Measurements from ENCODE around the gene ADPRH. TPM values are rescaled to one million over a fixed set of nuclear protein-coding genes. Genes with fewer than 3 reads are reported as not detected.

The ADPRH gene
- total RNA-seq, 2 donors from 2014 or later: 3.0 to 6.5 TPM

- Histone ChIP-seq H3K36me3 (replicated peaks in 1 of 2; ENCODE audit: insufficient read depth in 1 of 2, low read depth in 2 of 2) (no peaks in the 10 kb centered on the region), H3K9me3 (no peaks in the 10 kb centered on the region), H3K4me3 (no peak overlapping the region), H3K27ac (no peak overlapping the region), H3K27me3 (no peaks in the 10 kb centered on the region), H3K4me1 (no peaks in the 10 kb centered on the region)
- intact Hi-C loops (cut with DNase I): no loop called here
- ATAC-seq (no peak), DNase-seq (no peak)
- TF ChIP-seq CTCF (IDR thresholded peaks at IDR 0.05) (no peak), POLR2A (IDR thresholded peaks at IDR 0.05) (no peak)
- WGBS, 2 donors: 75 to 88% methylated on average over 8 of the region's 8 CpGs
Measured at GRCh38 chr3:119625451-119626153, 46.3 kb downstream of the ADPRH start.

GRCh38 chr3:119626196-119626595 lies 46.9 kb downstream of the ADPRH start:
- WGBS, 2 donors: 78 to 82% methylated on average over 1 of the region's 1 CpG

GRCh38 chr3:119627461-119627860 lies 48.2 kb downstream of the ADPRH start:
- H3K4me1 ChIP-seq: peaks cover 3% of the 10 kb centered on the region
- ATAC-seq (no peak), DNase-seq (peak in 1 of 4 donors; percentile 31)
- TF ChIP-seq POLR2A (IDR thresholded peaks at IDR 0.05) (no peak), CTCF (IDR thresholded peaks at IDR 0.05) (no peak)
- intact Hi-C loops (cut with DNase I): no loop called here
- WGBS, 2 donors: 65 to 77% methylated on average over 8 of the region's 8 CpGs
- H3K27ac ChIP-seq: no peak overlapping the region
- no peaks in the 10 kb centered on the region for H3K36me3 ChIP-seq (replicated peaks in 1 of 2; ENCODE audit: insufficient read depth in 1 of 2, low read depth in 2 of 2)
- no peaks in the 10 kb centered on the region for H3K9me3 ChIP-seq
- H3K4me3 ChIP-seq: no peak overlapping the region
- H3K27me3 ChIP-seq: no peaks in the 10 kb centered on the region

More at GRCh38 chr3:119626196-119626595, 46.9 kb downstream of the ADPRH start:
- H3K9me3 ChIP-seq: no peaks in the 10 kb centered on the region
- TF ChIP-seq CTCF (IDR thresholded peaks at IDR 0.05): no peak
- TF ChIP-seq POLR2A (IDR thresholded peaks at IDR 0.05): no peak
- DNase-seq: no peak
- no peak for ATAC-seq
- no peaks in the 10 kb centered on the region for H3K36me3 ChIP-seq (replicated peaks in 1 of 2; ENCODE audit: insufficient read depth in 1 of 2, low read depth in 2 of 2)
- no peaks in the 10 kb centered on the region for H3K27me3 ChIP-seq
- H3K4me3 ChIP-seq: no peak overlapping the region
- intact Hi-C loops (cut with DNase I): no loop called here
- no peaks in the 10 kb centered on the region for H3K4me1 ChIP-seq
- no peak overlapping the region for H3K27ac ChIP-seq

- Histone ChIP-seq H3K27ac (no peak overlapping the region), H3K36me3 (replicated peaks in 1 of 2; ENCODE audit: insufficient read depth in 1 of 2, low read depth in 2 of 2) (no peaks in the 10 kb centered on the region), H3K9me3 (no peaks in the 10 kb centered on the region), H3K4me1 (peaks cover 13% of the 10 kb centered on the region), H3K27me3 (no peaks in the 10 kb centered on the region), H3K4me3 (no peak overlapping the region)
- no peak for TF ChIP-seq POLR2A (IDR thresholded peaks at IDR 0.05)
- no peak for TF ChIP-seq CTCF (IDR thresholded peaks at IDR 0.05)
- ATAC-seq: no peak
- no peak for DNase-seq
- intact Hi-C loops (cut with DNase I): no loop called here
- WGBS, 2 donors: 71 to 90% methylated on average over 4 of the region's 4 CpGs
Measured at GRCh38 chr3:119628390-119628789, 49.1 kb downstream of the ADPRH start.

Measured in body of pancreas (tissue), 4 donors.